Measurements from ENCODE around the gene NUP153.

The NUP153 gene

DNA sequence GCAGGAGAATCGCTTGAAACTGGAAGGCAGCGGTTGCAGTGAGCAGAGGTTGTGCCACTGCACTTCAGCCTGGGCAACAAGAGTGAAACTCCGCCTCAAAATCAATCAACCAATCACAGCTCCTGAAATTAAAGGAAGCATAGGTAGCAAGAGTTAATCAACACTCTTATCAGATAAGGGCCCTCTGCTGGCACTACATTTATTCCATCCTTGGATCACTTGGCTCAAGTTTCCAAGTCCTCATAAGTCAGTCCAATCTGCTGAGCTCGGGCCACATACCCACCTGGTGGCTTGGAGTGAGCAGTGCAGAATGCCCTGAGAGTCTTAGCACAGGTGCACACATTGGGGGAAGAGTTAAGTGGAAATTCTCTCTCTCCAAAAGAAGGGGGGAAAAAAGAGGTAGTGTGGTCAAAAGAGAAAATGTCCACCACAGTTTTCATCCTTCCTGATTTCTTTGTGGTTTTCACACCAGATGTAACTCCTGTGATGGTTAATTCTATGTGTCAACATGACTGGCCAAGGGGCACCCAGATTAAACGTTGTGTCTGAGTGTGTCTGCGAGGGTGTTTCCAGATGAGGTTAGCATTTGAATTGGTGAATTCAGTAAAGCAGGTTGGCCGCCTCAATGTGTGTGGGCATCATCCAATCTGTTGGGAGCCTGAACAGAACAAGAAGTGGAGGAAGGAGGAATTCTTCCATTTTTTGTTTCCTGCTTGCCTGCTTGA, 120.8 kb downstream of the NUP153 start:
- TF ChIP-seq SIN3A (IDR thresholded peaks at IDR 0.05; ENCODE audit: borderline replicate concordance, insufficient read depth, low read length) (no peak), REST (IDR thresholded peaks at IDR 0.05; ENCODE audit: insufficient read depth in 1 of 2, low read depth in 2 of 2, low read length in 2 of 2) (no peak), POLR2AphosphoS5 (IDR thresholded peaks at IDR 0.05; ENCODE audit: low read depth, low read length) (no peak), TAF1 (IDR thresholded peaks at IDR 0.05; ENCODE audit: borderline replicate concordance, insufficient read depth, low read length) (no peak), FOXP2 (optimal IDR thresholded peaks at IDR 0.05; ENCODE audit: borderline replicate concordance, extremely low read depth, extremely low read length, insufficient read depth) (no peak)

GRCh38 chr6:17584241-17584803, 122.4 kb downstream of the NUP153 start:
- TF ChIP-seq FOXP2 (optimal IDR thresholded peaks at IDR 0.05; ENCODE audit: borderline replicate concordance, extremely low read depth, extremely low read length, insufficient read depth) (no peak), SIN3A (IDR thresholded peaks at IDR 0.05; ENCODE audit: borderline replicate concordance, insufficient read depth, low read length) (no peak), POLR2AphosphoS5 (IDR thresholded peaks at IDR 0.05; ENCODE audit: low read depth, low read length) (no peak), TAF1 (IDR thresholded peaks at IDR 0.05; ENCODE audit: borderline replicate concordance, insufficient read depth, low read length) (no peak), REST (IDR thresholded peaks at IDR 0.05; ENCODE audit: insufficient read depth in 1 of 2, low read depth in 2 of 2, low read length in 2 of 2) (no peak)

GRCh38 chr6:17583811-17584210, 122.9 kb downstream of the NUP153 start:
- TF ChIP-seq TAF1 (IDR thresholded peaks at IDR 0.05; ENCODE audit: borderline replicate concordance, insufficient read depth, low read length) (no peak), POLR2AphosphoS5 (IDR thresholded peaks at IDR 0.05; ENCODE audit: low read depth, low read length) (no peak)

DNA sequence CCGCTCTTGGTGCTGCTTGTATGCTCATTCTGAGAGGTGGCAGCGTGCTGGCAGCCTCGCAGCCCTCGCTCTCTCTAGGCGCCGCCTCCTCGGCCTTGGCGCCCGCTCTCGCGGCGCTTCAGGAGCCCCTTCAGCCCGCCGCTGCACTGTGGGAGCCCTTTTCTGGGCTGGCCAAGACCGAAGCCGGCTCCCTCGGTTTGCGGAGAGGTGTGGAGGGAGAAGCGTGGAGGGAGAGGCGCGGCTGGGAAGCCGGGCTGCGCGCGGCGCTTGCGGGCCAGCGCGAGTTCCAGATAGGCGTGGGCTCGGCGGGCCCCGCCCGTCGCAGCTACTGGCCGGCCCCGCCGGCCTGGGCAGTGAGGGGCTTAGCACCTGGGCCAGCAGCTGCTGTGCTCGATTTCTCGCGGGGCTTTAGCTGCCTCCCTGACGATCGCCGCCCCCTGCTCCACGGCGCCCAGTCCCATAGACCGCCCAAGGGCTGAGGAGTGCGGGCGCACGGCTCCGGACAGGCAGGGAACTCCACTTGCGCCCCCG, 126.1 kb downstream of the NUP153 start:
- TF ChIP-seq REST (IDR thresholded peaks at IDR 0.05; ENCODE audit: insufficient read depth in 1 of 2, low read depth in 2 of 2, low read length in 2 of 2) = no peak
- TF ChIP-seq SIN3A (IDR thresholded peaks at IDR 0.05; ENCODE audit: borderline replicate concordance, insufficient read depth, low read length) = no peak
- no peak for TF ChIP-seq FOXP2 (optimal IDR thresholded peaks at IDR 0.05; ENCODE audit: borderline replicate concordance, extremely low read depth, extremely low read length, insufficient read depth)
- no peak for TF ChIP-seq POLR2AphosphoS5 (IDR thresholded peaks at IDR 0.05; ENCODE audit: low read depth, low read length)
- TF ChIP-seq TAF1 (IDR thresholded peaks at IDR 0.05; ENCODE audit: borderline replicate concordance, insufficient read depth, low read length) = no peak

DNA sequence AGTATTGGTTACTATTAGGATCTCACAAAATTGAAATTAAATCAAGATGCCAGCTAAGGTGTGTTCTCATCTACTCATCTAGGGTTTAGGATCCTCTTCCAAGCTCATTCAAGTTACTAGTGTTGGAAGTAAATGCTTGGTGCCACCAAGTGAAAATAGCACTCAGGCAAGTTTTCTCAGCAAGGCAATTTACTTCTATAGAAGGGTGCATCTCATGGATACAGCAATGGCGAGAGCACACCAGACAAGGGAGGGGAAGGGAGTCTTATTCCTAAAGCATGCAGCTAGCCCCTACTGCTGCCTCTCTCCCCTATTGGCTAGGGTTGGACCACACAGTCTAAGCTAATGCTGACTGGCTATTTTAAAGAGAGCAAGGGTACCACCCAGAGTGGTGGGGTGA, 129.7 kb downstream of the NUP153 start:
- TF ChIP-seq POLR2AphosphoS5 (IDR thresholded peaks at IDR 0.05; ENCODE audit: low read depth, low read length) (no peak), REST (IDR thresholded peaks at IDR 0.05; ENCODE audit: insufficient read depth in 1 of 2, low read depth in 2 of 2, low read length in 2 of 2) (no peak), TAF1 (IDR thresholded peaks at IDR 0.05; ENCODE audit: borderline replicate concordance, insufficient read depth, low read length) (no peak), FOXP2 (optimal IDR thresholded peaks at IDR 0.05; ENCODE audit: borderline replicate concordance, extremely low read depth, extremely low read length, insufficient read depth) (no peak), SIN3A (IDR thresholded peaks at IDR 0.05; ENCODE audit: borderline replicate concordance, insufficient read depth, low read length) (no peak)

Measured in PFSK-1 (cell line).